Astrocyte of the cerebellum (primary cell): ENCODE data around the gene CALML6.
"Not testable (repeated sequence)": the region's sequence is repeated elsewhere in the genome, so short reads cannot be mapped to it uniquely, and the experiment has no call there.

ENCODE experiments used
- DNase-seq: peaks from one replicate; pipeline ENCODE4 v3.0.0-alpha.2; 2011; ENCODE audit warnings: low read depth
- H3K4me3 ChIP-seq: 2 replicates; pipeline ENCODE4 v1.5.1; 2011; ENCODE audit warnings: mild to moderate bottlenecking, low read depth, low read length, moderate library complexity
- CTCF ChIP-seq: IDR thresholded peaks from 2 replicates; pipeline ENCODE4 v1.5.1; 2012; ENCODE audit warnings: low read length, low read depth, moderate library complexity, mild to moderate bottlenecking; ENCODE audit errors: missing control alignments
- in situ Hi-C: cut with HindIII; loops from 2 replicates; pipeline ENCODE4 v1.10.0; 2017; ENCODE audit warnings: low sequenced_read_pairs

The CALML6 gene

GRCh38 chr1:1929102-1929638 lies 14.1 kb downstream of the CALML6 start:
- TF ChIP-seq CTCF = no peak
- H3K4me3 ChIP-seq = no peak overlapping the region
- DNase-seq = no peak
- in situ Hi-C loops = no loop called here

- no peak for TF ChIP-seq CTCF
- in situ Hi-C loops = loop anchor here (5.0 kb wide), 1 partner anchor 62 kb away; no protein-coding TSS in a partner anchor
- no peak for DNase-seq
- no peak overlapping the region for H3K4me3 ChIP-seq
Measured at GRCh38 chr1:1929639-1930545, 14.8 kb downstream of the CALML6 start.

GRCh38 chr1:1934848-1935247 lies 19.8 kb downstream of the CALML6 start:
- H3K4me3 ChIP-seq, DNase-seq: not testable (repeated sequence)
- in situ Hi-C loops = loop anchor here (5.0 kb wide), 1 partner anchor 57 kb away; no protein-coding TSS in a partner anchor

GRCh38 chr1:1937061-1937460 lies 22.0 kb downstream of the CALML6 start:
- DNase-seq = no peak
- TF ChIP-seq CTCF = no peak
- in situ Hi-C loops = no loop called here
- no peak overlapping the region for H3K4me3 ChIP-seq

GRCh38 chr1:1937549-1938275 lies 22.7 kb downstream of the CALML6 start:
- no peak for TF ChIP-seq CTCF
- H3K4me3 ChIP-seq = no peak overlapping the region
- no peak for DNase-seq
- in situ Hi-C loops = no loop called here

GRCh38 chr1:1938276-1938573 lies 23.2 kb downstream of the CALML6 start:
- no peak overlapping the region for H3K4me3 ChIP-seq
- in situ Hi-C loops = no loop called here
- no peak for DNase-seq
- TF ChIP-seq CTCF = no peak
